Right atrium auricular region (tissue), 2 donors: ENCODE data around the gene MEPE. TPM values are rescaled to one million over a fixed set of nuclear protein-coding genes. Genes with fewer than 3 reads are reported as not detected.
A peak's percentile ranks its signal among the peaks of the same experiment; 100 is the strongest.

Experiments
- DNase-seq: peaks from one replicate; pipeline ENCODE4 v3.0.0-alpha.2; 2019; ENCODE audit warnings: low spot score
- H3K27ac ChIP-seq, 2 donors: fragments of 200-600 bp; sonication (generic); 1 replicate in 1 of 2; 2 replicates in 1 of 2; pipeline ENCODE4 v1.5.1; 2016 to 2019
- H3K27me3 ChIP-seq, 2 donors: fragments of 200-600 bp; sonication (generic); one replicate each; pipeline versions ENCODE4 v1.5.1 to v1.6.0; 2017 to 2019
- H3K36me3 ChIP-seq: fragments of 200-600 bp; sonication (generic); one replicate; pipeline ENCODE4 v1.5.1; 2016
- H3K4me1 ChIP-seq, 2 donors: fragments of 200-600 bp; sonication (generic); one replicate each; pipeline versions ENCODE4 v1.5.1 to v1.6.0; 2017 to 2019
- H3K4me3 ChIP-seq, 2 donors: fragments of 200-600 bp; sonication (generic); 1 replicate in 1 of 2; 2 replicates in 1 of 2; pipeline ENCODE4 v1.5.1; 2017 to 2019; ENCODE audit warnings: mild to moderate bottlenecking in 1 of 2, moderate library complexity in 1 of 2
- H3K9me3 ChIP-seq, 2 donors: fragments of 200-600 bp; sonication (generic); one replicate each; pipeline ENCODE4 v1.5.1; 2019
- total RNA-seq, 2 donors: library from RNA; depleted of rRNA; stranded (reverse); fragments of >200 nt; gene quantifications; one replicate each; pipeline ENCODE4 v1.1.0, GENCODE V29; 2016
- TF ChIP-seq, protein P1 (sequence below), 2 donors: fragments of 200-600 bp; sonication (generic); IDR thresholded peaks; one replicate each; pipeline ENCODE4 v1.5.1; 2019; ENCODE audit warnings: antibody characterized with exemption in 2 of 2

MEPE gene
- total RNA-seq, 2 donors from 2014 or later, result not detected

DNA sequence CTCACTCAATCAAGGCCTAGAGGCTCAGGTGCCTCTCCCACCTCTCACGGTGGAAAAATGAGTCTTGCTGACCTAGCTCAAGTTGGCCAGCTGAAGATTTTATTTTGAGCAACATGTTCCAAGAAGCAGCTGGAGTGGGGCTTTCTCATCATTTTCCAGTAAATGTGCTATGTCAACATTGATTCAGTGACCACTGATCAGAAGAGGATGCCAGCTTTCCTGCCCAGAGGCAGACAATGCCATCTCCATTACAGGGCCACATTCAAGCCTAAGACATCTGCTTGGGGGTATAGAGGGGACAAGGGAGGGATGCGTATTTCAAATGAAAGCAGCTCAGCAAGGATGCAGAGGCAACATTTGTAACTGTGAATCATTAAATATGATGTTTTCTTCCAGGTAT lies 3.0 kb downstream of the MEPE start:
- no peak overlapping the region for H3K27ac ChIP-seq
- H3K4me3 ChIP-seq, result no peak overlapping the region
- no peak for DNase-seq
- no peaks in the 10 kb centered on the region for H3K36me3 ChIP-seq
- no peaks in the 10 kb centered on the region for H3K9me3 ChIP-seq
- no peaks in the 10 kb centered on the region for H3K27me3 ChIP-seq
- TF ChIP-seq, protein P1, sequence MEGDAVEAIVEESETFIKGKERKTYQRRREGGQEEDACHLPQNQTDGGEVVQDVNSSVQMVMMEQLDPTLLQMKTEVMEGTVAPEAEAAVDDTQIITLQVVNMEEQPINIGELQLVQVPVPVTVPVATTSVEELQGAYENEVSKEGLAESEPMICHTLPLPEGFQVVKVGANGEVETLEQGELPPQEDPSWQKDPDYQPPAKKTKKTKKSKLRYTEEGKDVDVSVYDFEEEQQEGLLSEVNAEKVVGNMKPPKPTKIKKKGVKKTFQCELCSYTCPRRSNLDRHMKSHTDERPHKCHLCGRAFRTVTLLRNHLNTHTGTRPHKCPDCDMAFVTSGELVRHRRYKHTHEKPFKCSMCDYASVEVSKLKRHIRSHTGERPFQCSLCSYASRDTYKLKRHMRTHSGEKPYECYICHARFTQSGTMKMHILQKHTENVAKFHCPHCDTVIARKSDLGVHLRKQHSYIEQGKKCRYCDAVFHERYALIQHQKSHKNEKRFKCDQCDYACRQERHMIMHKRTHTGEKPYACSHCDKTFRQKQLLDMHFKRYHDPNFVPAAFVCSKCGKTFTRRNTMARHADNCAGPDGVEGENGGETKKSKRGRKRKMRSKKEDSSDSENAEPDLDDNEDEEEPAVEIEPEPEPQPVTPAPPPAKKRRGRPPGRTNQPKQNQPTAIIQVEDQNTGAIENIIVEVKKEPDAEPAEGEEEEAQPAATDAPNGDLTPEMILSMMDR (IDR thresholded peaks at IDR 0.05), result no peak
- peaks cover 0 to 5% of the 10 kb centered on the region in 2 donors for H3K4me1 ChIP-seq

DNA sequence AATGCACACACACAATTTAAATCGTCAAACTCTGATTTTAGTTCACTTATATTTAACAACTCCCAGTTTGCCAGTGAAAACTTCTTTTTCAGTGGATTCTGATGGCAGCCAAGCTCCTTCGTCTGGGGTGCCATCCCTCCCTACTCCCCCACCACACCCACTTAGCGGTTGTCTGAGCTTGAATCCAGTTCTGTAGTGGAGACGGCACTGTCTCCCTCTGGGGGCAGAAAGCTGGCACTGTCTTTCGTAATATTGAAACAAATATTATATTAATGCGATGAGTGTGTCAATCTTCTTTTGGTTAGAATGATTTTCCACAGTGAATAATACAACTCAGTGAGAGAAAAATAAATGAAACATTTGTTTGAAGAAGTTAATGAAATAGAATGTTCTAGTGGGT lies 5.4 kb downstream of the MEPE start:
- no peak overlapping the region for H3K4me3 ChIP-seq
- no peaks in the 10 kb centered on the region for H3K36me3 ChIP-seq
- no peak for DNase-seq
- H3K27ac ChIP-seq, result no peak overlapping the region
- H3K9me3 ChIP-seq, result no peaks in the 10 kb centered on the region
- TF ChIP-seq, protein P1 (IDR thresholded peaks at IDR 0.05), result peak in 1 of 2 donors; percentile 40
- peaks cover 0 to 5% of the 10 kb centered on the region in 2 donors for H3K4me1 ChIP-seq
- H3K27me3 ChIP-seq, result no peaks in the 10 kb centered on the region

DNA sequence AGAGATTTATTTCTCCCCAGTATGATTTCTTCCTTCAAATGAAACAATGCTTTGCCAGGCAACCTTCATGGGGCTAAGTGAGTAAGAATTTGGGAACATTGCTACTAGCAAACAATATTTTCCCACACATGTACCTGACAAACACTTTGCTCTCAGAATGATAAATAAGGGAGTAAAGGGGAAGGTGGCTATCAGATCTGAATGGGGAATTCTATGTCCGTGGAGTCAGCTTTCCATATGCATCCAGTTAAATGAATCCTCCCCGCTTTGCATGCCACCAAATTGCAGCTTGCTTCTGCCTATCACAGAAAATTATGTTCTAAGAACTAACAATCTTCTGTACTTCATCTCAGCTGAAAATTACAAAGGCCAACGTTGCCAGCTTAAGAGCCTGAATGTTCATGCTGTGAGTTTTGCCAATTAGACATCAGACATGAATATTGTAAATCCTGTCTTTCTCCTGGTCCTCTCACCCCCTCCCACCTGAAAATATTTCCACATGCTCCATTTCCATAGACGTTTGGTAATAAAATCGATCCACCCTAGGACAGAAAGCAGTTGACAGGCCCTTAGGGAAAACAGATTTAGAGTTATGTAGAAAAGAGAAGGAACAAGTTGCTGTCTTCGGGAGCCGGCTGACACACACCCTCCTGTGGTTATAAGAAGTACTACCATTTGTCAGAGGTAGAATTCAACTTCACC lies 6.3 kb downstream of the MEPE start:
- Histone ChIP-seq H3K36me3 (no peaks in the 10 kb centered on the region), H3K4me3 (no peak overlapping the region), H3K27me3 (no peaks in the 10 kb centered on the region), H3K9me3 (no peaks in the 10 kb centered on the region), H3K4me1 (peaks cover 0 to 14% of the 10 kb centered on the region in 2 donors), H3K27ac (no peak overlapping the region)
- TF ChIP-seq, protein P1 (IDR thresholded peaks at IDR 0.05), result peak; percentile 76 to 86
- peak; percentile 69 for DNase-seq

DNA sequence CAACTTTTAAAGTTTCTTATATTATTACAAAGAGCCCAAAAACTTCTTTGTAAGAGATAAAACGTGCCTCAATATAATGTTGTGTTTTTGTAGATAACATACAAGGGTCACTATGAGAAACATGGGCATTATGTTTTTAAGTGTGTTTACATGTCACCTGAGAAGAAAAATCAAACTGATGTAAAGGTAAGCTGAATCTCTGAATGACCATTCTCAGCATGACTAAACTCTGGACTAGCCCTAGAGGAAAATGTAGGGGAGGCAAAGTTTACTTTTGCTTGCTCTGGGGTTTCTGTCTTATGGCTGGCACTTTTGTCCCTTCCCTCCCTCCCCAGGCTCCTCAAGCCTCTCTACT lies 6.8 kb downstream of the MEPE start:
- H3K4me3 ChIP-seq, result no peak overlapping the region
- peaks cover 0 to 17% of the 10 kb centered on the region in 2 donors for H3K4me1 ChIP-seq
- H3K36me3 ChIP-seq, result no peaks in the 10 kb centered on the region
- H3K27ac ChIP-seq, result no peak overlapping the region
- TF ChIP-seq, protein P1 (IDR thresholded peaks at IDR 0.05), result no peak
- no peaks in the 10 kb centered on the region for H3K27me3 ChIP-seq
- no peaks in the 10 kb centered on the region for H3K9me3 ChIP-seq
- DNase-seq, result no peak

DNA sequence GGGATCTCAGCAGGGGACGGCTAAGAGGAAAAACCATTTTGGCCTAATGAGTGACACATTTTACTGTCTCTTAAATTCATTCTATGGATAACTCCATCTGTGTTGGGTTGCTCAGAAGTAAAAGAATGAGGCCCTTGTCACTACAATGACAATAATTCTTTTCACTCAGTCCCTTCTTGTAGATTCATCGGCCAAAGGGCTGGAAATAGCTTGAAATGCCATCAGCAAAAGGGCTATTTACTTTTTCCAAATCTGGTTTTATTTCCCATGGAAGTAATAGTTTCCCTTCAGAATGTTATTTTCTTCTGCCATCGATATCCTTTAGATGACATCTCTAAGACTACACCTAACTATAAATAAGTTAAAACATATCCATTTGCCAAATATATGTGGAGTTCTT lies 7.4 kb downstream of the MEPE start:
- DNase-seq, result no peak
- Histone ChIP-seq H3K36me3 (no peaks in the 10 kb centered on the region), H3K9me3 (no peaks in the 10 kb centered on the region), H3K4me3 (no peak overlapping the region), H3K27me3 (no peaks in the 10 kb centered on the region), H3K4me1 (peaks cover 0 to 17% of the 10 kb centered on the region in 2 donors), H3K27ac (no peak overlapping the region)
- TF ChIP-seq, protein P1 (IDR thresholded peaks at IDR 0.05), result no peak

DNA sequence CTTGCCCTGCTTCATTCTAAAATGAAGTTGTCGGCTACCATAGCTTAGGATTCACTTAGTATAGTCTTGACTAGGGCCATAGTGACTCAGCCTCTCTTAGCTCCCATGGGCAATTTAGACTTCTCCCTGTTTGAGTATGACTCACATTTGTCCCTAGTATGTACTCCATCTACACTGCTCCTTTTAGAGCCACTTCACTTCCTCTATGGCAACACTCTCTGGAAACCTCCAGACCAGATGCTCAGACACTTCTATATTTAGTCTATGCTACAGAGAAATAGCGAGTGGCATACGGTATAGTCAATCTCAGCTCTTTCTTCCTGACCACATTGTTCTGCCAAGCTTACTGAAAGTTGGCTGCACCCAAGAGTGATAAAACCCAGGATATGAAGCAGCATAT lies 11.2 kb downstream of the MEPE start:
- TF ChIP-seq, protein P1 (IDR thresholded peaks at IDR 0.05), result no peak
- DNase-seq, result no peak
- Histone ChIP-seq H3K4me1 (peaks cover 0 to 20% of the 10 kb centered on the region in 2 donors), H3K27ac (peak overlapping the region; percentile 56 to 72), H3K4me3 (no peak overlapping the region), H3K36me3 (no peaks in the 10 kb centered on the region), H3K27me3 (no peaks in the 10 kb centered on the region), H3K9me3 (no peaks in the 10 kb centered on the region)
